HCT116 (cell line): ENCODE data around the gene ECEL1.

Experiments
- CTCF ChIP-seq, 3 experiments: fragments of 200-600 bp in 1 of 3; sonication (generic) in 1 of 3; IDR thresholded peaks in 2 of 3; conservative IDR thresholded peaks in 1 of 3; 2 replicates each; pipeline ENCODE4 v1.5.1; 2012 to 2017; ENCODE audit warnings: low read depth in 2 of 3, low read length in 2 of 3, antibody characterized with exemption in 1 of 3, borderline replicate concordance in 1 of 3, control low read depth in 1 of 3, mild to moderate bottlenecking in 1 of 3, mixed read lengths in 1 of 3, mixed run types in 1 of 3, moderate library complexity in 1 of 3; ENCODE audit not compliant: insufficient read depth in 1 of 3
- EZH2 ChIP-seq: fragments of 200-600 bp; sonication (generic); IDR thresholded peaks from 2 replicates; pipeline ENCODE4 v1.6.1; 2017; ENCODE audit warnings: antibody characterized with exemption, mixed run types
- MAX ChIP-seq: IDR thresholded peaks from 2 replicates; pipeline ENCODE4 v1.6.1; 2012
- POLR2A ChIP-seq: IDR thresholded peaks from 2 replicates; pipeline ENCODE4 v1.7.0; 2011; ENCODE audit warnings: borderline replicate concordance; ENCODE audit not compliant: insufficient read depth, insufficient read length; ENCODE audit errors: extremely low read depth
- POLR2AphosphoS5 ChIP-seq: IDR thresholded peaks from 2 replicates; pipeline ENCODE4 v1.6.1; 2011; ENCODE audit warnings: mild to moderate bottlenecking, low read depth, low read length, moderate library complexity
- REST ChIP-seq: IDR thresholded peaks from 2 replicates; pipeline ENCODE4 v1.6.1; 2012; ENCODE audit warnings: low read depth
- ZBTB33 ChIP-seq: IDR thresholded peaks from 2 replicates; pipeline ENCODE4 v1.6.1; 2011; ENCODE audit warnings: mild to moderate bottlenecking, low read length, moderate library complexity; ENCODE audit not compliant: insufficient replicate concordance; ENCODE audit errors: extremely low read depth
- ZNF274 ChIP-seq: fragments of 200-500 bp; sonication (Bioruptor generic); IDR thresholded peaks from 2 replicates; pipeline ENCODE4 v1.6.1; 2014; ENCODE audit warnings: mild to moderate bottlenecking, low read depth, low read length, inconsistent platforms

- no peak for TF ChIP-seq CTCF (IDR thresholded peaks at IDR 0.05 in 2 of 3, conservative IDR thresholded peaks at IDR 0.05 in 1 of 3; ENCODE audit: borderline replicate concordance in 1 of 3, insufficient read depth in 1 of 3, low read depth in 2 of 3, low read length in 2 of 3)
- TF ChIP-seq EZH2, result no peak
- TF ChIP-seq POLR2AphosphoS5, result no peak
- no peak for TF ChIP-seq ZBTB33
- TF ChIP-seq ZNF274, result no peak
- no peak for TF ChIP-seq MAX
- no peak for TF ChIP-seq REST
- TF ChIP-seq POLR2A, result no peak
These were observed 8.9 kb downstream of the ECEL1 start for GRCh38 chr2:232478571-232479340.
